ENCODE data around the gene GPR17. TPM values are rescaled to one million over a fixed set of nuclear protein-coding genes. Genes with fewer than 3 reads are reported as not detected.

GPR17 gene
- total RNA-seq = not detected in 2 replicates

GRCh38 chr2:127645395-127646291 lies at the start of gene GPR17:
Gene GPR17, plus strand, starts transcription at chr2:127646153. Its CDS starts 4,583 bp downstream, at chr2:127650736.

GRCh38 chr2:127675331-127676261 lies 29.6 kb downstream of the GPR17 start, which contains the start of gene LIMS2:
Gene LIMS2, minus strand, starts transcription at chr2:127675530. Its CDS starts 506 bp downstream, at chr2:127675024.

GRCh38 chr2:127701193-127701650 lies 55.3 kb downstream of the GPR17 start, which contains the start of gene SFT2D3:
Gene SFT2D3, plus strand, starts transcription at chr2:127701497. Its CDS starts 32 bp downstream, at chr2:127701529.

Other genes with a start within 250 kb of the GPR17 start
- 0.16 and 2.3 TPM in 2 replicates for gene PROC, start 227.7 kb upstream of the GPR17 start, total RNA-seq
- 22.6 and 28.8 TPM in 2 replicates for gene IWS1, start 119.7 kb upstream of the GPR17 start, total RNA-seq
- gene MYO7B, start 110.5 kb upstream of the GPR17 start, total RNA-seq = 0.38 and 0.65 TPM in 2 replicates
- gene LIMS2, start 29.4 kb downstream of the GPR17 start, total RNA-seq = 4.6 and 13.1 TPM in 2 replicates
- gene SFT2D3, start 55.3 kb downstream of the GPR17 start, total RNA-seq = 5.4 and 8.5 TPM in 2 replicates
- 14.5 and 14.6 TPM in 2 replicates for gene WDR33, start 165.0 kb downstream of the GPR17 start, total RNA-seq
- gene POLR2D, start 212.0 kb downstream of the GPR17 start, total RNA-seq = 12.2 and 21.3 TPM in 2 replicates
- 11.1 and 15.3 TPM in 2 replicates for gene AMMECR1L, start 239.8 kb downstream of the GPR17 start, total RNA-seq